Astrocyte (in vitro differentiated cells and primary cell): ENCODE measurements around the gene SLC22A7. TPM values are rescaled to one million over a fixed set of nuclear protein-coding genes. Genes with fewer than 3 reads are reported as not detected.

Experiments
- DNase-seq: peaks from one replicate; pipeline ENCODE4 v3.0.0-alpha.2; 2010; ENCODE audit warnings: low read depth
- FAIRE-seq: peaks from 2 replicates; lab custom pipeline; 2011; peaks lifted over from hg19 to GRCh38; lab: Jason Lieb, UNC
- H2AFZ ChIP-seq: 2 replicates; pipeline ENCODE4 v1.6.0; 2012; ENCODE audit warnings: low read depth, low read length, inconsistent platforms
- H3K27ac ChIP-seq: 2 replicates; pipeline ENCODE4 v1.5.1; 2011; ENCODE audit warnings: low read depth, low read length, inconsistent platforms
- H3K27me3 ChIP-seq: 2 replicates; pipeline ENCODE4 v1.6.0; 2011; ENCODE audit warnings: low read length, inconsistent platforms; ENCODE audit not compliant: insufficient read depth
- H3K36me3 ChIP-seq: 2 replicates; pipeline ENCODE4 v1.5.1; 2011; ENCODE audit warnings: low read length, inconsistent platforms; ENCODE audit not compliant: insufficient read depth
- H3K4me1 ChIP-seq: 2 replicates; pipeline ENCODE4 v1.5.1; 2011; ENCODE audit warnings: low read length, inconsistent platforms; ENCODE audit not compliant: insufficient read depth
- H3K4me2 ChIP-seq: 2 replicates; pipeline ENCODE4 v1.6.0; 2012; ENCODE audit warnings: low read length, inconsistent platforms
- H3K4me3 ChIP-seq: 2 replicates; pipeline ENCODE4 v1.5.1; 2011; ENCODE audit warnings: low read depth, mild to moderate bottlenecking, low read length, inconsistent platforms; ENCODE audit not compliant: insufficient read depth
- H3K79me2 ChIP-seq: 2 replicates; pipeline ENCODE4 v1.6.0; 2012; ENCODE audit warnings: mild to moderate bottlenecking, low read length, inconsistent platforms; ENCODE audit not compliant: insufficient read depth
- H3K9ac ChIP-seq: 2 replicates; pipeline ENCODE4 v1.6.0; 2012; ENCODE audit warnings: mild to moderate bottlenecking, low read length, inconsistent platforms
- H3K9me3 ChIP-seq: 2 replicates; pipeline ENCODE4 v1.5.1; 2012; ENCODE audit warnings: low read depth, mild to moderate bottlenecking, low read length, inconsistent platforms; ENCODE audit not compliant: insufficient read depth
- H4K20me1 ChIP-seq: 2 replicates; pipeline ENCODE4 v1.6.0; 2012; ENCODE audit warnings: low read length, inconsistent platforms; ENCODE audit not compliant: insufficient read depth
- H3K27ac Mint-ChIP-seq: one replicate; pipeline ENCODE4 v1.8.0; 2021; ENCODE audit warnings: mild to moderate bottlenecking, mixed read lengths; ENCODE audit not compliant: unreplicated experiment
- H3K27me3 Mint-ChIP-seq: one replicate; pipeline ENCODE4 v1.8.0; 2021; ENCODE audit warnings: low read depth, mixed read lengths; ENCODE audit not compliant: unreplicated experiment
- H3K36me3 Mint-ChIP-seq: one replicate; pipeline ENCODE4 v1.8.0; 2021; ENCODE audit warnings: low read depth, mixed read lengths; ENCODE audit not compliant: unreplicated experiment
- H3K4me1 Mint-ChIP-seq: one replicate; pipeline ENCODE4 v1.8.0; 2021; ENCODE audit warnings: low read depth, mixed read lengths; ENCODE audit not compliant: unreplicated experiment
- H3K4me3 Mint-ChIP-seq: one replicate; pipeline ENCODE4 v1.8.0; 2021; ENCODE audit warnings: mild to moderate bottlenecking, moderate library complexity, mixed read lengths; ENCODE audit not compliant: unreplicated experiment
- H3K9me3 Mint-ChIP-seq: one replicate; pipeline ENCODE4 v1.8.0; 2021; ENCODE audit warnings: mild to moderate bottlenecking, mixed read lengths; ENCODE audit not compliant: unreplicated experiment
- CTCF ChIP-seq: IDR thresholded peaks from 2 replicates; pipeline ENCODE4 v1.5.1; 2011; ENCODE audit warnings: low read depth, mild to moderate bottlenecking, inconsistent platforms, low read length, moderate library complexity; ENCODE audit not compliant: insufficient read depth
- EZH2 ChIP-seq: IDR thresholded peaks from 2 replicates; pipeline ENCODE4 v1.6.1; 2012; ENCODE audit warnings: mild to moderate bottlenecking, low read length, inconsistent platforms; ENCODE audit not compliant: insufficient read depth
- total RNA-seq: library from RNA; stranded (reverse); gene quantifications from 2 replicates; pipeline ENCODE4 v1.2.1, GENCODE V29; 2021

The SLC22A7 gene
- total RNA-seq, 1 donor from 2014 or later, result not detected

- DNase-seq, result no peak
- H3K9me3 Mint-ChIP-seq, result no peaks in the 10 kb centered on the region
- no peaks in the 10 kb centered on the region for H4K20me1 ChIP-seq
Observed at GRCh38 chr6:43295456-43295855, 2.6 kb upstream of the SLC22A7 start.

GRCh38 chr6:43296780-43297497 is 1.1 kb upstream of the SLC22A7 start:
- no peaks in the 10 kb centered on the region for H3K9me3 ChIP-seq
- H3K4me1 ChIP-seq, result no peaks in the 10 kb centered on the region
- peaks cover 9% of the 10 kb centered on the region for H3K27me3 ChIP-seq
- H3K36me3 ChIP-seq, result no peaks in the 10 kb centered on the region
- no peak overlapping the region for H3K27ac ChIP-seq
- no peak overlapping the region for H3K9ac ChIP-seq
- no peaks in the 10 kb centered on the region for H4K20me1 ChIP-seq
- H3K4me3 ChIP-seq, result no peak overlapping the region
- TF ChIP-seq EZH2 (no peak), CTCF (no peak)
- Mint-ChIP-seq H3K4me1 (no peaks in the 10 kb centered on the region), H3K36me3 (peaks cover 3% of the 10 kb centered on the region), H3K27ac (no peak overlapping the region), H3K27me3 (peaks cover 49% of the 10 kb centered on the region), H3K9me3 (no peaks in the 10 kb centered on the region), H3K4me3 (no peak overlapping the region)
- no peak for FAIRE-seq
- DNase-seq, result no peak
- no peaks in the 10 kb centered on the region for H3K79me2 ChIP-seq
- no peak overlapping the region for H3K4me2 ChIP-seq
- no peak overlapping the region for H2AFZ ChIP-seq

More at GRCh38 chr6:43295456-43295855, 2.6 kb upstream of the SLC22A7 start:
- Mint-ChIP-seq H3K27me3 (peaks cover 39% of the 10 kb centered on the region), H3K36me3 (peaks cover 3% of the 10 kb centered on the region), H3K4me1 (no peaks in the 10 kb centered on the region), H3K4me3 (no peak overlapping the region), H3K27ac (no peak overlapping the region)
- no peak overlapping the region for H3K4me3 ChIP-seq
- no peaks in the 10 kb centered on the region for H3K9me3 ChIP-seq
- H3K4me1 ChIP-seq, result no peaks in the 10 kb centered on the region
- no peak overlapping the region for H3K4me2 ChIP-seq
- no peak overlapping the region for H3K27ac ChIP-seq
- no peaks in the 10 kb centered on the region for H3K79me2 ChIP-seq
- TF ChIP-seq CTCF, result no peak
- TF ChIP-seq EZH2, result no peak
- no peaks in the 10 kb centered on the region for H3K36me3 ChIP-seq
- H3K27me3 ChIP-seq, result peaks cover 5% of the 10 kb centered on the region
- H3K9ac ChIP-seq, result no peak overlapping the region
- no peak for FAIRE-seq
- H2AFZ ChIP-seq, result no peak overlapping the region

- no peaks in the 10 kb centered on the region for H3K9me3 ChIP-seq
- no peak for TF ChIP-seq CTCF
- no peak for TF ChIP-seq EZH2
Observed at GRCh38 chr6:43298565-43299337, 691 bp downstream of the SLC22A7 start.

More at GRCh38 chr6:43298565-43299337, 691 bp downstream of the SLC22A7 start:
- Histone ChIP-seq H3K27ac (no peak overlapping the region), H3K27me3 (peaks cover 9% of the 10 kb centered on the region), H2AFZ (no peak overlapping the region), H4K20me1 (no peaks in the 10 kb centered on the region), H3K4me2 (no peak overlapping the region), H3K79me2 (no peaks in the 10 kb centered on the region), H3K4me3 (no peak overlapping the region), H3K4me1 (no peaks in the 10 kb centered on the region), H3K9ac (no peak overlapping the region), H3K36me3 (no peaks in the 10 kb centered on the region)
- Mint-ChIP-seq H3K4me3 (no peak overlapping the region), H3K27ac (no peak overlapping the region), H3K36me3 (peaks cover 3% of the 10 kb centered on the region), H3K27me3 (peaks cover 55% of the 10 kb centered on the region), H3K9me3 (no peaks in the 10 kb centered on the region), H3K4me1 (no peaks in the 10 kb centered on the region)
- DNase-seq, result no peak
- FAIRE-seq, result no peak
